Transverse colon (tissue), 4 donors: ENCODE measurements around the gene AJM1. TPM values are rescaled to one million over a fixed set of nuclear protein-coding genes. Genes with fewer than 3 reads are reported as not detected.
"Not testable (repeated sequence)": the region's sequence is repeated elsewhere in the genome, so short reads cannot be mapped to it uniquely, and the experiment has no call there.

ENCODE experiments used
- DNase-seq: peaks from one replicate; pipeline ENCODE4 v3.0.0-alpha.2; 2019
- H3K27ac ChIP-seq, 4 donors: fragments of 200-600 bp; sonication (generic); 2 replicates each; pipeline ENCODE4 v1.5.1; 2016 to 2018; ENCODE audit warnings: inconsistent platforms in 4 of 4
- H3K27me3 ChIP-seq: fragments of 200-600 bp; sonication (generic); 2 replicates; pipeline ENCODE4 v1.5.1; 2017; ENCODE audit warnings: inconsistent platforms
- H3K36me3 ChIP-seq, 4 donors: fragments of 200-600 bp; sonication (generic); 2 replicates each; pipeline ENCODE4 v1.5.1; 2017 to 2019; ENCODE audit warnings: inconsistent platforms in 4 of 4
- H3K4me1 ChIP-seq, 4 donors: fragments of 200-600 bp; sonication (generic); 2 replicates each; pipeline ENCODE4 v1.5.1; 2017 to 2020; ENCODE audit warnings: inconsistent platforms in 4 of 4
- H3K4me3 ChIP-seq, 4 donors: fragments of 200-600 bp; sonication (generic); 1 replicate in 1 of 4; 2 replicates in 3 of 4; pipeline versions ENCODE4 v1.5.1 to v1.6.1; 2017 to 2019; ENCODE audit warnings: inconsistent platforms in 4 of 4
- H3K9me3 ChIP-seq, 2 donors: fragments of 200-600 bp; sonication (generic); 2 replicates each; pipeline ENCODE4 v1.5.1; 2017 to 2019; ENCODE audit warnings: inconsistent platforms in 2 of 2
- CTCF ChIP-seq, 5 experiments: fragments of 200-600 bp in 3 of 5; fragments of 450-650 bp in 2 of 5; sonication (generic) in 3 of 5; IDR thresholded peaks; 1 replicate in 2 of 5; 2 replicates in 3 of 5; pipeline ENCODE4 v1.5.1; 2016 to 2017; ENCODE audit warnings: antibody characterized with exemption in 5 of 5, inconsistent platforms in 3 of 5, mild to moderate bottlenecking in 2 of 5, moderate library complexity in 1 of 5
- EP300 ChIP-seq: sonication (generic); formaldehyde crosslinking; IDR thresholded peaks from one replicate; pipeline ENCODE4 v1.6.1; 2017; ENCODE audit warnings: antibody characterized with exemption, low read depth
- POLR2A ChIP-seq: fragments of 450-650 bp; IDR thresholded peaks from one replicate; pipeline ENCODE4 v1.6.1; 2016; ENCODE audit warnings: antibody characterized with exemption, mild to moderate bottlenecking, moderate library complexity
- POLR2AphosphoS5 ChIP-seq, 3 donors: sonication (generic); formaldehyde crosslinking; IDR thresholded peaks; one replicate each; pipeline ENCODE4 v1.6.1; 2016; ENCODE audit warnings: antibody characterized with exemption in 3 of 3
- WGBS, 2 donors: methylation state at CpG; one replicate each; pipeline ENCODE4 v1.1.5; 2018; ENCODE audit warnings: low coverage in 1 of 2; 5-methylcytosine and 5-hydroxymethylcytosine counted together
- in situ Hi-C, 4 donors: fragments of 200-750 bp; cut with MboI; loops; one replicate each; pipeline versions ENCODE4 v1.15.0 to v1.15.1; 2017; ENCODE audit warnings: low sequenced_read_pairs in 3 of 4, low pct_ligation_motif_present in 1 of 4, low pct_unique_long_range_greater_than_20kb in 1 of 4
- intact Hi-C: fragments of 100-400 bp; cut with DNase I; formaldehyde crosslinking; loops from one replicate; pipeline ENCODE4 v1.15.1; 2023; ENCODE audit warnings: low total_unique reads
- total RNA-seq, 4 donors: library from RNA; depleted of rRNA; stranded (reverse); fragments of >200 nt; gene quantifications; one replicate each; pipeline ENCODE4 v1.1.0, GENCODE V29; 2016

AJM1 gene
- total RNA-seq, 4 donors from 2014 or later, result 9.8 to 26.5 (median 17.0) TPM

GRCh38 chr9:136880651-136881050, 38.4 kb downstream of the AJM1 start:
- intact Hi-C loops (no loop called here), in situ Hi-C loops (no loop called here)
- no peak overlapping the region for H3K4me3 ChIP-seq
- H3K27ac ChIP-seq, result no peak overlapping the region
- peaks cover 0 to 26% (median 16%) of the 10 kb centered on the region in 4 donors for H3K4me1 ChIP-seq
- H3K36me3 ChIP-seq, result no peaks in the 10 kb centered on the region
- H3K9me3 ChIP-seq, result no peaks in the 10 kb centered on the region
- no peak for TF ChIP-seq POLR2A
- no peak for TF ChIP-seq EP300
- TF ChIP-seq POLR2AphosphoS5 (IDR thresholded peaks at IDR 0.05), result no peak
- no peak for TF ChIP-seq CTCF (IDR thresholded peaks at IDR 0.05)
- H3K27me3 ChIP-seq, result no peaks in the 10 kb centered on the region
- 77% methylated on average over 3 to 11 of the region's 11 CpGs for WGBS, 2 donors
- no peak for DNase-seq

- 4% methylated on average over 9 of the region's 9 CpGs; no CpG with 5 or more reads in 1 of the 2 donors for WGBS, 2 donors
- in situ Hi-C loops (no loop called here), intact Hi-C loops (no loop called here)
Observed at GRCh38 chr9:136881691-136882108, 39.4 kb downstream of the AJM1 start.

GRCh38 chr9:136882109-136882946, 40.0 kb downstream of the AJM1 start:
- intact Hi-C loops (no loop called here), in situ Hi-C loops (no loop called here)
- 36 to 40% methylated on average over 1 to 19 of the region's 19 CpGs for WGBS, 2 donors
- Histone ChIP-seq H3K4me1 (peaks cover 0 to 32% (median 24%) of the 10 kb centered on the region in 4 donors), H3K27ac (peak overlapping the region; percentile 55 to 65 (median 62)), H3K9me3 (no peaks in the 10 kb centered on the region), H3K27me3 (no peaks in the 10 kb centered on the region), H3K36me3 (no peaks in the 10 kb centered on the region), H3K4me3 (peak overlapping the region in 1 of 4 donors; percentile 30)
- TF ChIP-seq CTCF (IDR thresholded peaks at IDR 0.05), result peak in 1 of 5 experiments; percentile 41
- TF ChIP-seq POLR2AphosphoS5 (IDR thresholded peaks at IDR 0.05), result no peak
- peak; percentile 72 for DNase-seq

More at GRCh38 chr9:136881691-136882108, 39.4 kb downstream of the AJM1 start:
- no peaks in the 10 kb centered on the region for H3K27me3 ChIP-seq
- H3K4me3 ChIP-seq, result peak overlapping the region in 1 of 4 donors; percentile 30
- H3K27ac ChIP-seq, result peak overlapping the region; percentile 55 to 65 (median 62)
- TF ChIP-seq POLR2AphosphoS5 (IDR thresholded peaks at IDR 0.05) (peak in 1 of 3 donors; percentile 22), EP300 (no peak), POLR2A (no peak)
- DNase-seq, result peak; percentile 65
- H3K4me1 ChIP-seq, result peaks cover 0 to 28% (median 19%) of the 10 kb centered on the region in 4 donors
- H3K36me3 ChIP-seq, result no peaks in the 10 kb centered on the region
- no peaks in the 10 kb centered on the region for H3K9me3 ChIP-seq

- Histone ChIP-seq H3K4me1 (peaks cover 0 to 38% (median 29%) of the 10 kb centered on the region in 4 donors), H3K27ac (peak overlapping the region in 3 of 4 donors; percentile 12 to 65 (median 59))
- H3K36me3 ChIP-seq, intact Hi-C loops, H3K9me3 ChIP-seq, DNase-seq, H3K27me3 ChIP-seq, H3K4me3 ChIP-seq, in situ Hi-C loops: not testable (repeated sequence)
- WGBS, 2 donors, result 92 to 100% methylated on average over 2 to 9 of the region's 9 CpGs
Observed at GRCh38 chr9:136882947-136883283, 40.6 kb downstream of the AJM1 start.

- H3K9me3 ChIP-seq, H3K27ac ChIP-seq: not testable (repeated sequence)
- 75 to 88% methylated on average over 7 to 10 of the region's 10 CpGs for WGBS, 2 donors
Observed at GRCh38 chr9:136883670-136884069, 41.4 kb downstream of the AJM1 start.

More at GRCh38 chr9:136883670-136884069, 41.4 kb downstream of the AJM1 start:
- in situ Hi-C loops, H3K36me3 ChIP-seq, intact Hi-C loops, H3K27me3 ChIP-seq, H3K4me3 ChIP-seq, DNase-seq: not testable (repeated sequence)
- H3K4me1 ChIP-seq, result peaks cover 0 to 40% (median 30%) of the 10 kb centered on the region in 4 donors
